A673 (cell line): Measurements from ENCODE around the gene SLC66A1. TPM values are rescaled to one million over a fixed set of nuclear protein-coding genes. Genes with fewer than 3 reads are reported as not detected.

Experiments
- BruUV-seq: library from RNA; stranded (reverse); fragments of 400-500 nt; replicated peaks from 2 replicates; lab custom pipeline; 2021; lab: Mats Ljungman, UMichigan
- CTCF ChIA-PET: fragments of 300-600 bp; sonication (Branson Sonifier 250); formaldehyde crosslinking; loops from one replicate; lab custom pipeline; 2022; ENCODE audit warnings: antibody characterized with exemption; lab: Charles Lee
- POLR2A ChIA-PET: fragments of 300-600 bp; sonication (Branson Sonifier 250); formaldehyde crosslinking; loops from one replicate; lab custom pipeline; 2022; ENCODE audit warnings: antibody characterized with exemption; ENCODE audit not compliant: low non-redundant PET; lab: Charles Lee
- DNase-seq: peaks from one replicate; pipeline ENCODE4 v3.0.0-alpha.2; 2015; ENCODE audit warnings: low spot score
- H3K27ac ChIP-seq: fragments of 200-600 bp; sonication (generic); 2 replicates; pipeline ENCODE4 v1.5.1; 2016; ENCODE audit warnings: mixed run types, low read depth, mild to moderate bottlenecking, mixed read lengths, antibody characterized with exemption, low read length; ENCODE audit not compliant: poor library complexity, severe bottlenecking
- H3K27me3 ChIP-seq: fragments of 200-600 bp; sonication (generic); replicated peaks from 2 replicates; pipeline ENCODE4 v1.6.1; 2017; ENCODE audit warnings: mixed run types, low read depth, mild to moderate bottlenecking, mixed read lengths, antibody characterized with exemption, low read length; ENCODE audit not compliant: insufficient read depth, poor library complexity
- H3K36me3 ChIP-seq: fragments of 200-600 bp; sonication (generic); 2 replicates; pipeline ENCODE4 v1.6.1; 2016; ENCODE audit warnings: mixed run types, mild to moderate bottlenecking, mixed read lengths, antibody characterized with exemption, low read length; ENCODE audit not compliant: insufficient read depth, poor library complexity, severe bottlenecking
- H3K4me1 ChIP-seq: fragments of 200-600 bp; sonication (generic); 2 replicates; pipeline ENCODE4 v1.6.1; 2017; ENCODE audit warnings: mixed run types, mild to moderate bottlenecking, mixed read lengths, antibody characterized with exemption, low read length; ENCODE audit not compliant: insufficient read depth, poor library complexity, severe bottlenecking
- H3K4me3 ChIP-seq: fragments of 200-600 bp; sonication (generic); 2 replicates; pipeline ENCODE4 v1.5.1; 2016; ENCODE audit warnings: low read depth, mixed run types, mild to moderate bottlenecking, mixed read lengths, low read length; ENCODE audit not compliant: poor library complexity, severe bottlenecking
- H3K9me3 ChIP-seq: fragments of 200-600 bp; sonication (generic); 2 replicates; pipeline ENCODE4 v1.6.1; 2016; ENCODE audit warnings: mixed run types, low read depth, mild to moderate bottlenecking, mixed read lengths, antibody characterized with exemption, low read length; ENCODE audit not compliant: poor library complexity, severe bottlenecking
- CTCF ChIP-seq: fragments of 300-800, 200-600 bp; sonication (generic); conservative IDR thresholded peaks from 2 replicates; pipeline ENCODE4 v1.5.1; 2017; ENCODE audit warnings: low read depth, mild to moderate bottlenecking, antibody characterized with exemption, low read length, moderate library complexity, mixed read lengths
- EZH2 ChIP-seq: fragments of 200-600 bp; sonication (generic); IDR thresholded peaks from 2 replicates; pipeline ENCODE4 v1.6.1; 2017; ENCODE audit warnings: borderline replicate concordance, low read depth, mild to moderate bottlenecking, mixed read lengths, antibody characterized with exemption, low read length; ENCODE audit not compliant: poor library complexity, severe bottlenecking
- intact Hi-C: fragments of 100-400 bp; cut with micrococcal nuclease; formaldehyde crosslinking; loops from one replicate; pipeline ENCODE4 v1.10.0; 2022; ENCODE audit not compliant: unreplicated experiment
- total RNA-seq: library from RNA; stranded (reverse); gene quantifications from 2 replicates; pipeline ENCODE4 v1.2.3, GENCODE V29; 2021

SLC66A1 gene
- total RNA-seq, 1 experiment from 2014 or later = 18.3 TPM

- Histone ChIP-seq H3K27me3 (no peaks in the 10 kb centered on the region), H3K27ac (no peak overlapping the region), H3K4me3 (no peak overlapping the region), H3K4me1 (no peaks in the 10 kb centered on the region), H3K9me3 (no peaks in the 10 kb centered on the region), H3K36me3 (peaks cover 7% of the 10 kb centered on the region)
- POLR2A ChIA-PET = no interaction called here
- intact Hi-C loops = no loop called here
- CTCF ChIA-PET = no interaction called here
- BruUV-seq = no TSS peak
- DNase-seq = no peak
- TF ChIP-seq CTCF (no peak), EZH2 (no peak)
These were observed 12.0 kb downstream of the SLC66A1 start for GRCh38 chr1:19323987-19324664.

GRCh38 chr1:19324665-19324990, 12.5 kb downstream of the SLC66A1 start:
- no TSS peak for BruUV-seq
- H3K27ac ChIP-seq = no peak overlapping the region
- H3K4me3 ChIP-seq = no peak overlapping the region
- no peak for DNase-seq
- CTCF ChIA-PET = no interaction called here
- POLR2A ChIA-PET = no interaction called here
- intact Hi-C loops = no loop called here
- H3K27me3 ChIP-seq = no peaks in the 10 kb centered on the region
- TF ChIP-seq CTCF (no peak), EZH2 (no peak)
- no peaks in the 10 kb centered on the region for H3K4me1 ChIP-seq
- H3K36me3 ChIP-seq = peaks cover 7% of the 10 kb centered on the region
- H3K9me3 ChIP-seq = no peaks in the 10 kb centered on the region

- no peak overlapping the region for H3K4me3 ChIP-seq
- ChIA-PET POLR2A (no interaction called here), CTCF (no interaction called here)
- H3K4me1 ChIP-seq = no peaks in the 10 kb centered on the region
- peaks cover 7% of the 10 kb centered on the region for H3K36me3 ChIP-seq
- H3K27me3 ChIP-seq = no peaks in the 10 kb centered on the region
- intact Hi-C loops = no loop called here
- DNase-seq = no peak
- H3K9me3 ChIP-seq = no peaks in the 10 kb centered on the region
- TF ChIP-seq CTCF = no peak
- no peak for TF ChIP-seq EZH2
- no TSS peak for BruUV-seq
- no peak overlapping the region for H3K27ac ChIP-seq
These were observed 13.3 kb downstream of the SLC66A1 start for GRCh38 chr1:19325368-19325957.
